ENCODE results near the gene AFF3.

Gene AFF3

GRCh38 chr2:100184055-100184737 is 41.8 kb upstream of the AFF3 start:
- no peaks in the 10 kb centered on the region for H3F3A ChIP-seq (ENCODE audit: control insufficient read depth, insufficient read depth)
- no peaks in the 10 kb centered on the region for H3K36me3 ChIP-seq (ENCODE audit: control insufficient read depth, low read length)
- no peak overlapping the region for H3K4me3 ChIP-seq (ENCODE audit: low read length)
- no peaks in the 10 kb centered on the region for H3K9me2 ChIP-seq (replicated peaks; ENCODE audit: control insufficient read depth, low read length)
- no peak overlapping the region for H3K4me2 ChIP-seq (ENCODE audit: low read length)
- H3K27me3 ChIP-seq (ENCODE audit: control insufficient read depth, low read length) = no peaks in the 10 kb centered on the region
- no peaks in the 10 kb centered on the region for H3K79me2 ChIP-seq (ENCODE audit: control insufficient read depth, low read length)
- no peak overlapping the region for H3K27ac ChIP-seq (ENCODE audit: low read depth, low read length)
- H3K4me1 ChIP-seq (ENCODE audit: control insufficient read depth, low read length) = peaks cover 12% of the 10 kb centered on the region
- H4K20me1 ChIP-seq (ENCODE audit: control insufficient read depth, insufficient read depth, low read depth, low read length) = no peaks in the 10 kb centered on the region
- no peaks in the 10 kb centered on the region for H3K9me3 ChIP-seq (ENCODE audit: control insufficient read depth, insufficient read depth, low read length)
- TF ChIP-seq CTCF (IDR thresholded peaks at IDR 0.05; ENCODE audit: low read depth, low read length, poor library complexity, severe bottlenecking) = no peak
- no peak for TF ChIP-seq EZH2phosphoT487 (IDR thresholded peaks at IDR 0.05; ENCODE audit: borderline replicate concordance, low read length)

GRCh38 chr2:100182494-100183361 is 40.3 kb upstream of the AFF3 start:
- H3K36me3 ChIP-seq (ENCODE audit: control insufficient read depth, low read length) = no peaks in the 10 kb centered on the region
- no peaks in the 10 kb centered on the region for H4K20me1 ChIP-seq (ENCODE audit: control insufficient read depth, insufficient read depth, low read depth, low read length)
- no peaks in the 10 kb centered on the region for H3K79me2 ChIP-seq (ENCODE audit: control insufficient read depth, low read length)
- H3K4me1 ChIP-seq (ENCODE audit: control insufficient read depth, low read length) = peaks cover 21% of the 10 kb centered on the region
- no peak overlapping the region for H3K4me3 ChIP-seq (ENCODE audit: low read length)
- no peak overlapping the region for H3K27ac ChIP-seq (ENCODE audit: low read depth, low read length)
- H3K27me3 ChIP-seq (ENCODE audit: control insufficient read depth, low read length) = no peaks in the 10 kb centered on the region
- H3K9me2 ChIP-seq (replicated peaks; ENCODE audit: control insufficient read depth, low read length) = no peaks in the 10 kb centered on the region
- peaks cover 5% of the 10 kb centered on the region; the same call in 1 of the 2 replicates for H3K9me3 ChIP-seq (ENCODE audit: control insufficient read depth, insufficient read depth, low read length)
- no peak overlapping the region for H3K4me2 ChIP-seq (ENCODE audit: low read length)
- H3F3A ChIP-seq (ENCODE audit: control insufficient read depth, insufficient read depth) = no peaks in the 10 kb centered on the region
- TF ChIP-seq CTCF (IDR thresholded peaks at IDR 0.05; ENCODE audit: low read depth, low read length, poor library complexity, severe bottlenecking) (no peak), EZH2phosphoT487 (IDR thresholded peaks at IDR 0.05; ENCODE audit: borderline replicate concordance, low read length) (no peak)

- no peak overlapping the region for H3K4me3 ChIP-seq (ENCODE audit: low read length)
- H3K4me2 ChIP-seq (ENCODE audit: low read length) = no peak overlapping the region
- H4K20me1 ChIP-seq (ENCODE audit: control insufficient read depth, insufficient read depth, low read depth, low read length) = no peaks in the 10 kb centered on the region
- H3K79me2 ChIP-seq (ENCODE audit: control insufficient read depth, low read length) = no peaks in the 10 kb centered on the region
- H3K9me3 ChIP-seq (ENCODE audit: control insufficient read depth, insufficient read depth, low read length) = peaks cover 5% of the 10 kb centered on the region; the same call in 1 of the 2 replicates
- H3K27me3 ChIP-seq (ENCODE audit: control insufficient read depth, low read length) = no peaks in the 10 kb centered on the region
- H3F3A ChIP-seq (ENCODE audit: control insufficient read depth, insufficient read depth) = peaks cover 4% of the 10 kb centered on the region; the same call in 1 of the 2 replicates
- peaks cover 22% of the 10 kb centered on the region for H3K4me1 ChIP-seq (ENCODE audit: control insufficient read depth, low read length)
- no peaks in the 10 kb centered on the region for H3K36me3 ChIP-seq (ENCODE audit: control insufficient read depth, low read length)
- no peak for TF ChIP-seq CTCF (IDR thresholded peaks at IDR 0.05; ENCODE audit: low read depth, low read length, poor library complexity, severe bottlenecking)
- TF ChIP-seq EZH2phosphoT487 (IDR thresholded peaks at IDR 0.05; ENCODE audit: borderline replicate concordance, low read length) = no peak
- H3K27ac ChIP-seq (ENCODE audit: low read depth, low read length) = no peak overlapping the region
- no peaks in the 10 kb centered on the region for H3K9me2 ChIP-seq (replicated peaks; ENCODE audit: control insufficient read depth, low read length)
These were observed 38.1 kb upstream of the AFF3 start for GRCh38 chr2:100180503-100180902.
